GM12875 (cell line): Measurements from ENCODE around the gene DCHS2.

Source experiments
- H3K4me3 ChIP-seq: one replicate; pipeline ENCODE4 v1.5.1; 2011; ENCODE audit warnings: low read depth, low read length, control low read depth
- TF ChIP-seq, protein P1 (sequence below): IDR thresholded peaks from 2 replicates; pipeline ENCODE4 v1.5.1; 2011; ENCODE audit warnings: low read depth, mild to moderate bottlenecking, control low read depth, inconsistent platforms, low read length, moderate library complexity, borderline replicate concordance; ENCODE audit not compliant: insufficient read depth

The DCHS2 gene

GRCh38 chr4:154441124-154441523 lies 50.5 kb downstream of the DCHS2 start:
- no peak overlapping the region for H3K4me3 ChIP-seq
- TF ChIP-seq, protein P1, sequence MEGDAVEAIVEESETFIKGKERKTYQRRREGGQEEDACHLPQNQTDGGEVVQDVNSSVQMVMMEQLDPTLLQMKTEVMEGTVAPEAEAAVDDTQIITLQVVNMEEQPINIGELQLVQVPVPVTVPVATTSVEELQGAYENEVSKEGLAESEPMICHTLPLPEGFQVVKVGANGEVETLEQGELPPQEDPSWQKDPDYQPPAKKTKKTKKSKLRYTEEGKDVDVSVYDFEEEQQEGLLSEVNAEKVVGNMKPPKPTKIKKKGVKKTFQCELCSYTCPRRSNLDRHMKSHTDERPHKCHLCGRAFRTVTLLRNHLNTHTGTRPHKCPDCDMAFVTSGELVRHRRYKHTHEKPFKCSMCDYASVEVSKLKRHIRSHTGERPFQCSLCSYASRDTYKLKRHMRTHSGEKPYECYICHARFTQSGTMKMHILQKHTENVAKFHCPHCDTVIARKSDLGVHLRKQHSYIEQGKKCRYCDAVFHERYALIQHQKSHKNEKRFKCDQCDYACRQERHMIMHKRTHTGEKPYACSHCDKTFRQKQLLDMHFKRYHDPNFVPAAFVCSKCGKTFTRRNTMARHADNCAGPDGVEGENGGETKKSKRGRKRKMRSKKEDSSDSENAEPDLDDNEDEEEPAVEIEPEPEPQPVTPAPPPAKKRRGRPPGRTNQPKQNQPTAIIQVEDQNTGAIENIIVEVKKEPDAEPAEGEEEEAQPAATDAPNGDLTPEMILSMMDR: no peak

DNA sequence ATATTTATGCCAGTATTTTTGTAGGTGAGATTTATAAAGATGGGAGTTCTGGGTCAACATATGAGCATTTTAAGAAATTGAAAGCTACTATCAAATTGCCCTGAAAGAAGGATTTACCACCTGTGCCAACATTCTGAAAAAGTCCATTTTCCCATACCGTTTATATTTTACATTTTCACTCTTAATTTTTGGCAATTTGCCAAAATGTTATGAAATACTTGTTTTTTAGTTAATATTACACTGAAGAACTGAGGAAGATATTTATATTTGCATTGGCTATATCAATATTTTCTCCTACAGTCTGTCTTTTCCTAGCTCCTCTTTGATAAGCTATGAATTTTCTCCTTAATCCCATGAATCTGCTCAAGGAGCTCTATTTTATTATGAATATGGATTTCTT lies 52.4 kb downstream of the DCHS2 start:
- TF ChIP-seq, protein P1: no peak
- H3K4me3 ChIP-seq: no peak overlapping the region

- TF ChIP-seq, protein P1: no peak
- H3K4me3 ChIP-seq: no peak overlapping the region
Measured at GRCh38 chr4:154435895-154436294, 55.7 kb downstream of the DCHS2 start.

- TF ChIP-seq, protein P1: no peak
- H3K4me3 ChIP-seq: no peak overlapping the region
Measured at GRCh38 chr4:154433543-154433942, 58.1 kb downstream of the DCHS2 start.

GRCh38 chr4:154429176-154429575 lies 62.4 kb downstream of the DCHS2 start:
- no peak overlapping the region for H3K4me3 ChIP-seq
- TF ChIP-seq, protein P1: no peak

DNA sequence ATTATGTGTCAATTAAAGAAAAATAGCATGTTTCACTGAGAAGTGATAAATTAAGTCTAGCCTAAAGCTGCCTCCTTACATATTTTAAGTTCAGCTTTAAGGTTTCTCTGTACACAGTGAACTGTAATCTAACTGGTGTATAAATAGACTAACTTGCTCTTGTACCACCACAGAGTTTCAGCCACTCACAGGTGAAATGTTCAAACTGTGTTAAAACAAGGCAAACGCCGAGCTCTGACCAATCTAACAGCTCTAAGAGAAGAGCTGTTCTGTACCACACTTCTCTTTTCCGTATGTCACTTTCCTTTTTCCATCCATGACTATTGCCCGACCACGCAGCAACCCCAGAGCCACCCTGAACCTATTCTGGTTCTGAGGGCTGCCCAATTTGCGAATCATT lies 64.5 kb downstream of the DCHS2 start:
- no peak overlapping the region for H3K4me3 ChIP-seq
- TF ChIP-seq, protein P1: no peak

- TF ChIP-seq, protein P1: no peak
- no peak overlapping the region for H3K4me3 ChIP-seq
Measured at GRCh38 chr4:154425514-154425913, 66.1 kb downstream of the DCHS2 start.
